NT2/D1 (cell line): ENCODE data around the gene RIC8A.

Experiments
- SUZ12 ChIP-seq: IDR thresholded peaks from 2 replicates; pipeline ENCODE4 v1.6.1; 2011; ENCODE audit not compliant: insufficient read length, insufficient read depth; ENCODE audit errors: extremely low read depth
- YY1 ChIP-seq: IDR thresholded peaks from 2 replicates; pipeline ENCODE4 v1.6.1; 2011; ENCODE audit not compliant: insufficient read length, insufficient read depth

GRCh38 chr11:256952-257737 lies 49.6 kb downstream of the RIC8A start:
- TF ChIP-seq YY1, result no peak
- TF ChIP-seq SUZ12, result no peak
